ENCODE measurements around the gene IL7R. TPM values are rescaled to one million over a fixed set of nuclear protein-coding genes. Genes with fewer than 3 reads are reported as not detected.

The IL7R gene
- total and polyA plus RNA-seq, 2 experiments from 2014 or later: 0.47 to 1.1 TPM

- H3K27me3 ChIP-seq: peaks cover 3% of the 10 kb centered on the region
- H4K20me1 ChIP-seq (ENCODE audit: insufficient read depth, poor library complexity, severe bottlenecking): no peaks in the 10 kb centered on the region
- H2AFZ ChIP-seq: no peak overlapping the region
- H3K36me3 ChIP-seq (replicated peaks; ENCODE audit: insufficient read depth, low read depth): no peaks in the 10 kb centered on the region
- no peaks in the 10 kb centered on the region for H3K9me2 ChIP-seq (replicated peaks; ENCODE audit: insufficient read depth)
- H3K4me2 ChIP-seq: no peak overlapping the region
- no peaks in the 10 kb centered on the region for H3K9me3 ChIP-seq (ENCODE audit: low read depth)
- TF ChIP-seq CTCF (IDR thresholded peaks at IDR 0.05; ENCODE audit: poor library complexity): no peak
- no peak for TF ChIP-seq EZH2 (IDR thresholded peaks at IDR 0.05; ENCODE audit: borderline replicate concordance)
- no peak for TF ChIP-seq EZH2phosphoT487 (IDR thresholded peaks at IDR 0.05; ENCODE audit: low read depth, severe bottlenecking, unreplicated experiment)
- H3K4me3 ChIP-seq: no peak overlapping the region
- H3K4me1 ChIP-seq (ENCODE audit: insufficient read depth): no peaks in the 10 kb centered on the region
- DNase-seq (ENCODE audit: low spot score): no peak
- no peak overlapping the region for H3K27ac ChIP-seq
- no peaks in the 10 kb centered on the region for H3K79me2 ChIP-seq
- 73% methylated on average over 2 of the region's 2 CpGs for WGBS (ENCODE audit: low lambda C conversion rate, missing lambda C conversion rate)
These were observed 37.7 kb upstream of the IL7R start for GRCh38 chr5:35819026-35819425.

GRCh38 chr5:35819668-35820067 is 37.0 kb upstream of the IL7R start:
- no peak overlapping the region for H3K4me2 ChIP-seq
- H3K27ac ChIP-seq: no peak overlapping the region
- H3K79me2 ChIP-seq: no peaks in the 10 kb centered on the region
- no peak for DNase-seq (ENCODE audit: low spot score)
- no peaks in the 10 kb centered on the region for H3K9me3 ChIP-seq (ENCODE audit: low read depth)
- no peaks in the 10 kb centered on the region for H3K4me1 ChIP-seq (ENCODE audit: insufficient read depth)
- H4K20me1 ChIP-seq (ENCODE audit: insufficient read depth, poor library complexity, severe bottlenecking): no peaks in the 10 kb centered on the region
- no peak overlapping the region for H2AFZ ChIP-seq
- 96% methylated on average over 1 of the region's 1 CpG for WGBS (ENCODE audit: low lambda C conversion rate, missing lambda C conversion rate)
- no peaks in the 10 kb centered on the region for H3K36me3 ChIP-seq (replicated peaks; ENCODE audit: insufficient read depth, low read depth)
- no peak overlapping the region for H3K4me3 ChIP-seq
- H3K9me2 ChIP-seq (replicated peaks; ENCODE audit: insufficient read depth): no peaks in the 10 kb centered on the region
- TF ChIP-seq EZH2 (IDR thresholded peaks at IDR 0.05; ENCODE audit: borderline replicate concordance): no peak
- no peak for TF ChIP-seq CTCF (IDR thresholded peaks at IDR 0.05; ENCODE audit: poor library complexity)
- TF ChIP-seq EZH2phosphoT487 (IDR thresholded peaks at IDR 0.05; ENCODE audit: low read depth, severe bottlenecking, unreplicated experiment): no peak
- H3K27me3 ChIP-seq: peaks cover 3% of the 10 kb centered on the region

GRCh38 chr5:35820735-35821134 is 36.0 kb upstream of the IL7R start:
- no peak overlapping the region for H3K4me3 ChIP-seq
- WGBS (ENCODE audit: low lambda C conversion rate, missing lambda C conversion rate): 73% methylated on average over 4 of the region's 4 CpGs
- H3K27ac ChIP-seq: no peak overlapping the region

More at GRCh38 chr5:35820735-35821134, 36.0 kb upstream of the IL7R start:
- TF ChIP-seq EZH2phosphoT487 (IDR thresholded peaks at IDR 0.05; ENCODE audit: low read depth, severe bottlenecking, unreplicated experiment) (no peak), CTCF (IDR thresholded peaks at IDR 0.05; ENCODE audit: poor library complexity) (no peak), EZH2 (IDR thresholded peaks at IDR 0.05; ENCODE audit: borderline replicate concordance) (no peak)
- Histone ChIP-seq H4K20me1 (ENCODE audit: insufficient read depth, poor library complexity, severe bottlenecking) (no peaks in the 10 kb centered on the region), H3K9me2 (replicated peaks; ENCODE audit: insufficient read depth) (no peaks in the 10 kb centered on the region), H3K79me2 (no peaks in the 10 kb centered on the region), H3K27me3 (peaks cover 3% of the 10 kb centered on the region), H3K9me3 (ENCODE audit: low read depth) (no peaks in the 10 kb centered on the region), H2AFZ (no peak overlapping the region), H3K4me1 (ENCODE audit: insufficient read depth) (no peaks in the 10 kb centered on the region), H3K36me3 (replicated peaks; ENCODE audit: insufficient read depth, low read depth) (no peaks in the 10 kb centered on the region), H3K4me2 (no peak overlapping the region)
- DNase-seq (ENCODE audit: low spot score): no peak

Data from hepatocyte (in vitro differentiated cells).